BJ (cell line): Measurements from ENCODE around the gene CDC37L1. TPM values are rescaled to one million over a fixed set of nuclear protein-coding genes. Genes with fewer than 3 reads are reported as not detected.
"Not testable (repeated sequence)": the region's sequence is repeated elsewhere in the genome, so short reads cannot be mapped to it uniquely, and the experiment has no call there.

Experiments used
- CTCF ChIA-PET: fragments of 350-600 bp; formaldehyde crosslinking; extraction: SDS; loops from one replicate; lab custom pipeline; 2021; ENCODE audit warnings: antibody characterized with exemption, inconsistent platforms; lab: Yijun Ruan, JAX
- POLR2A ChIA-PET: fragments of 300-600 bp; sonication (Branson Sonifier 250); formaldehyde crosslinking; extraction: SDS; loops from one replicate; lab custom pipeline; 2021; ENCODE audit warnings: antibody characterized with exemption; lab: Charles Lee
- DNase-seq: peaks from one replicate; pipeline ENCODE4 v3.0.0-alpha.2; 2011; ENCODE audit warnings: low read depth
- H3K27me3 ChIP-seq: 2 replicates; pipeline ENCODE4 v1.6.0; 2011; ENCODE audit warnings: low read length; ENCODE audit not compliant: control insufficient read depth, insufficient read depth
- H3K36me3 ChIP-seq: 2 replicates; pipeline ENCODE4 v1.5.1; 2011; ENCODE audit warnings: low read length; ENCODE audit not compliant: control insufficient read depth, insufficient read depth
- H3K4me3 ChIP-seq: 2 replicates; pipeline ENCODE4 v1.5.1; 2011; ENCODE audit warnings: low read depth, mild to moderate bottlenecking, control low read depth, low read length
- CTCF ChIP-seq: IDR thresholded peaks from 2 replicates; pipeline ENCODE4 v1.5.1; 2011; ENCODE audit warnings: low read depth, mild to moderate bottlenecking, control low read depth, inconsistent platforms, low read length, moderate library complexity; ENCODE audit not compliant: insufficient read depth
- polyA plus RNA-seq: library from polyadenylated mRNA; depleted of rRNA; stranded (reverse); fragments of >200 nt; gene quantifications from 2 replicates; pipeline ENCODE4 v1.2.3, GENCODE V29; 2011

The CDC37L1 gene
- polyA plus RNA-seq, 1 experiment, result 8.8 TPM

GRCh38 chr9:4657426-4658159, 21.8 kb upstream of the CDC37L1 start:
- no peak for TF ChIP-seq CTCF
- Histone ChIP-seq H3K4me3 (no peak overlapping the region), H3K36me3 (no peaks in the 10 kb centered on the region), H3K27me3 (no peaks in the 10 kb centered on the region)
- no peak for DNase-seq
- ChIA-PET CTCF (interaction anchor here (1.3 to 1.4 kb wide), 2 partner anchors 15 to 17 kb away, joined by 3 read pairs; no protein-coding TSS in a partner anchor), POLR2A (no interaction called here)

GRCh38 chr9:4660665-4661064, 18.7 kb upstream of the CDC37L1 start:
- H3K27me3 ChIP-seq, DNase-seq, POLR2A ChIA-PET, H3K4me3 ChIP-seq, H3K36me3 ChIP-seq: not testable (repeated sequence)
- CTCF ChIA-PET, result interaction anchor here (1.2 kb wide), 1 partner anchor 80 kb away, joined by 7 read pairs; the partner anchor contains the start of gene AK3

- H3K4me3 ChIP-seq, result no peak overlapping the region
- no peak for TF ChIP-seq CTCF
- H3K36me3 ChIP-seq, result no peaks in the 10 kb centered on the region
- CTCF ChIA-PET, result interaction anchor here (1.2 kb wide), 1 partner anchor 80 kb away, joined by 7 read pairs; the partner anchor contains the start of gene AK3
- DNase-seq, result no peak
- H3K27me3 ChIP-seq, result no peaks in the 10 kb centered on the region
- POLR2A ChIA-PET, result no interaction called here
These were observed 18.2 kb upstream of the CDC37L1 start for GRCh38 chr9:4661165-4661564.

- no peak for TF ChIP-seq CTCF
- H3K4me3 ChIP-seq, result peak overlapping the region; percentile 74
- ChIA-PET CTCF (interaction anchor here (0.9 to 1.2 kb wide), 2 partner anchors 79 to 171 kb away, joined by 3 to 7 read pairs; partner anchors contain the start of gene AK3), POLR2A (no interaction called here)
- H3K27me3 ChIP-seq, result no peaks in the 10 kb centered on the region
- DNase-seq, result no peak
- H3K36me3 ChIP-seq, result no peaks in the 10 kb centered on the region
These were observed 17.8 kb upstream of the CDC37L1 start for GRCh38 chr9:4661611-4662010.

- Histone ChIP-seq H3K27me3 (no peaks in the 10 kb centered on the region), H3K4me3 (peak within 1 kb of the TSS; percentile 74), H3K36me3 (no peaks in the 10 kb centered on the region)
- no peak for DNase-seq
- TF ChIP-seq CTCF, result peak; percentile 63
- ChIA-PET POLR2A (interaction anchor here (0.6 kb wide), 1 partner anchor 17 kb away, joined by 8 read pairs; the partner anchor contains the start of gene CDC37L1), CTCF (interaction anchor here (0.6 to 1.2 kb wide), 5 partner anchors 79 to 172 kb away, joined by 3 to 7 read pairs (median 3); partner anchors contain the start of gene AK3)
These were observed 17.0 kb upstream of the CDC37L1 start, which contains the start of gene PLPP6 for GRCh38 chr9:4662108-4662988. Gene PLPP6, plus strand, starts transcription at chr9:4662294. Its CDS starts 82 bp downstream, at chr9:4662376.
